Stimulated activated CD4-positive, alpha-beta T cell treated with anti-CD3 and anti-CD28 coated beads, Interleukin-4, amount 100 ng/mL, for 4 hours (primary cell): ENCODE measurements around the gene NLK.

ENCODE experiments used
- DNase-seq, 2 experiments: peaks; one replicate each; pipeline ENCODE4 v3.0.0-alpha.2; 2020

NLK gene

DNA sequence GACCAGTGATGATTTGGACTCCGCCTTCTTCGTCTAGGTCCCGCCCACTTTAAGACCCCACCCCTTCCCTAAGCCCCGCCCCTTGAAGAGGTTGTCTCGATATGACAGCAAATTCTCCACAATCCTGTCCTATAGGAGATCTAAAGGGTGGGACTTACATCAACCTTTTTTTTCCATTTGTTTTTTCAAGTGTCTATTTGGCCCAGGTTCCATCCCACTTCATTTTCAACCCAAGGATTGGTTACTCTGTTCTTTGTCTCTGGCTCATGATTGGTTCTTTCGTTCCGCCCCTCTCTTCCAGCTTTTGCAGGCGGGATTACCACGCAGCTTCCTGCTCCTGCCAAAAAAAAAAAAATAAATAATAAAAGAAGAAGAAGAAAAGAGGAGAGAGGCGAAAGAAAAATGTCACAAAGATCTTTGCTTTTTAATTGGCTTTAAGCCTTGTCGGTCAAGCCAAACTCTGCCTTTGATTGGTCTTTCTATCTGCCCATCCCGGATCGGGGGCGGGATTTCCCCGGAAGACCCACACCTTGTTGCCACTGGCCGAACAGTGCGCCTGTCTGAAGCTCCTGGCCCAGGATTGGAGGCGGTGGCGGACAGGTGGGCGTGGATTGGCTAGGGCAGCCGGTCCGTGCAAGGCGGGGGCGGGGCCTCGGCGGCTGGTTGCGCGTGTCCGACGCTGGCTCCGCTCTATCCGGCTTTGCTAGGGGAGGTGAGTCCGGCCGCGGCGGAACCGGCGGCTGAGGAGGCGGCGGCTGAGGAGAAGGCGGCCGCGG is 1.2 kb upstream of the NLK start:
- DNase-seq = peak; percentile 98 to 99

DNA sequence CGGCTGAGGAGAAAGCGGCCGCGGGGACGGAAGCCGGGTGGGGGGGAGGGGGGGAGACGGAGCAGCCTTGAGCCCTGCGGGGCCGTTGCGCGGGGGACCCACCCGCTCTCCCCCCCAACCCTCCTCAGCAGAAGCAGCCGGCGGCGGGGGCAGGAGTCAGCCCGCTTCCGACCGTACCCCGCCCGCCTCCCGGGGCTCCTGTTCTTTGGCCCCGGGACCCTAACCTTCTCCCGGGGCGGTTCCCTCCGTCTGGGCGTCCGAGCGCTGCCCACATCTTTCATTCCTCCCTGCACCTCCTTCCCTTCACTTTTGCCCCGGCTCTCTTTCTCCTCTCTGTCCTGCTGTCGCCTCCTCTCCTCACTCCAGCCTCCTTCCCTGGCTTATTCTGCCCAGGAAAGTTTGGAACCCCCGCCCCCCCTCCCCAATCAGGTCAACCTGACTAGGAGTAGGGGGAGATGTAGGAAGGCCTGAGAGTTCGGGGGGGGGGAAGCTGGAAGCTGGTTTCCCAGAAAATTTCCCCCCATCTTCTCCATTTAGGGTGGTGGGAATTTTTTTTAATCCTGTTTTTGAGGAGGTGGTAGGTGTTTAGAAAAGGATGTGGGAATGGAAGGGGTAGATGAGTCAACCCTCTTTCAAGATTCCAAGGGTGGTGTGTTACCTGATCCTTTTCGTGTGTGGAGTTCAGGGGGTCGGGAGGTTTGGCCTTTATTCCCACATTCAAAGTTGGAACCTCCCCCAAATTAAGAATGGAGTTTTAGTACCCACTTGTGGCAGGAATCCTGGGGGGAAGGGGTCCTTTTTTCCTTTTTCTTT is 427 bp upstream of the NLK start:
- no peak for DNase-seq

DNA sequence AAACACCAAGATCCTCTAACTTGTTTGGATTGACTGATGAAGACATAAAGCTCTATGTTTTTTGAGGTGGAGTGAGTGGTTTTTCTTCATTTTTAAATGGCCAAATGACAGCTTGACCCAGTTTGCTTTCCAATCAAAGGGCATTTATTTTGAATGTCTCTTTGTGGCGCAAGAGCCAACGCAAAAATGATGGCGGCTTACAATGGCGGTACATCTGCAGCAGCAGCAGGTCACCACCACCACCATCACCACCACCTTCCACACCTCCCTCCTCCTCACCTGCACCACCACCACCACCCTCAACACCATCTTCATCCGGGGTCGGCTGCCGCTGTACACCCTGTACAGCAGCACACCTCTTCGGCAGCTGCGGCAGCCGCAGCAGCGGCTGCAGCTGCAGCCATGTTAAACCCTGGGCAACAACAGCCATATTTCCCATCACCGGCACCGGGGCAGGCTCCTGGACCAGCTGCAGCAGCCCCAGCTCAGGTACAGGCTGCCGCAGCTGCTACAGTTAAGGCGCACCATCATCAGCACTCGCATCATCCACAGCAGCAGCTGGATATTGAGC is 329 bp downstream of the NLK start:
- no peak for DNase-seq

DNA sequence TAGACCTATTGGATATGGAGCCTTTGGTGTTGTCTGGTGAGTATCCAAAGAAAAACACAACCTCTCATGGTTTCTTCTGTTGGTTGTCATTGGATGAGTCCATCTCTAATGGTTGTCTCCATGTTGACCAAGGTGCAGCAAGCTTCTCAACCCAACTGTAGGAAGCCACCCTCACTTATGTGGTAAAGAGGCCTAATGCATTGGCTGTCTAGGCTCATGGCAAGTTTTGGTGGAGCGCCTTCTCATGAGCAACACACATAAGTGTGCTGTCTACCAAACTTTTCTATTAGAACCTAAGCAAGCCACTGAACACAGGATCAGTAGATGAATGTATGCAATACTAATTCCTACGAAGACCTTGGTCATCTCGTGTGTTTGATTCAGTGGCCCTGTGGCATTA is 819 bp downstream of the NLK start:
- no peak for DNase-seq

DNA sequence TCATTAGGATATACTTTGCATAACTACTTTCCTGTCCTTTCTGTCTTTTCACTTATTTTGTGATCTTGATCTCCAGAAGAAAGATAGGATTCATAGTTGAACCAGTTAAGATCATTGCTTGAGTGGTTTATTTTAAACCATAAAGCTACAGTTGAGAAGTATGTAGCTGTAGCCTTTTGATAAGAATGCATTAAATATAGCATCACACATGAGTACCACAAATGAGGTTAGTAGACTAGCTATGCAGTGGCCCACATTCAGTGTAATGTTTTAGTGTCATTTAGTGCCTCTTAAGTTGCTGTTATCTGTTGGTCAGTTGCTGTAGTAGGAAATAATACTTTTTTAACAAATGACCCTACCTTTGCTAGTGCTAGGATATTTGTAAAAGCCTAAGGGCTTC is 1.3 kb downstream of the NLK start:
- no peak for DNase-seq

DNA sequence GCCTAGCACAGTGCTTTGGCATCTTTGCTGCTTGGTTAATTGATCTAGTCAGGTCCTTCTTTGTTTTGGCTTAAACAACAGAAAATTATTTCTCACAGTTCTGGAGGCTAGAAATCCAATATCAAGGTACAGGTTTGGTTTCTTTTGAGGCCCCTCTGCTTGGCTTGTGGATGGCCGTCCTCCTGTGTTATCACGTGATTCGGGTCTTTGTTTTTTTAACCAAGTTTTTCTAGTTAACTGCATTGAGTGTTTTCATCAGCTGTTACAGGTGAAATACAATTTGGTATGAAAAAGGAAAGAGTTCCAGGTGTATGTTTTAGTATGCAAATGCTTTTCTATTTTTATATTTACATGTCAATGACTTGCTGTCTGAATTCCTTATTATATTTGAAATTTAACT is 2.8 kb downstream of the NLK start:
- no peak for DNase-seq

DNA sequence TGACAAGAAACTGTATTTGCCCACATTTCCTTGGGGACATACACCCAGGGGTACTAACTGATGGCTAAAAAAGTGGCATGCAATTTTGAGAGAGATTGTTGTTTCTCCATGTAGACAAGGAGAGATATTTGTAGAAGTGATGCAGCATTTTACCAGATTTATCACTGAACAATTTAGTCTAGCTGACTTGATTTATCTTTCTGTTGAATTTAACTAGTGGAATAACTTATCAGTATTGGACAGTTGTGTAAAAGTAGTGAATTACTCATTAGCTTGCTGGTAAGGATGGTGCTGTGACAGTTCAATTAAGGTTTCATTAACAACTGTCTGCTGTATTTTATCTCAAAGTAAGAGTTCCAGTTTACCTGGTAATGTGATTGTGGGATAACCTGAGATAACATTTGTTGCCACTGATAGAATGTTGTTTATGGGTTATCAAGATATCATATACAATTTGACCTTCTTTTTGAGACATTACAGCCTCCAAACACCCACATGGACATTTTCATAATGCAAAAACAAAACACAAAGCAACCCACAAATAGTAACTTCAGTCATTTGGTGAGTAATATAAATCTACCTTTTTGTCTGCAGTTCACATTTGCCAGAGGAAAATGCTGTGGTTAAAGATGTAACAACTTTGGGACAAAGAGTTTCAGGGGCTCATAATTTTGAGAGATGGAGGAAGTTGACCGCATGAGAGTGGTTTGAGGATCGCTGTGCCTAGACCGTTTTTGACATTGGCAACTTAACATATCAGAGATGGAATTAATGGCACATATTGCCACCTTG is 3.8 kb downstream of the NLK start:
- no peak for DNase-seq

DNA sequence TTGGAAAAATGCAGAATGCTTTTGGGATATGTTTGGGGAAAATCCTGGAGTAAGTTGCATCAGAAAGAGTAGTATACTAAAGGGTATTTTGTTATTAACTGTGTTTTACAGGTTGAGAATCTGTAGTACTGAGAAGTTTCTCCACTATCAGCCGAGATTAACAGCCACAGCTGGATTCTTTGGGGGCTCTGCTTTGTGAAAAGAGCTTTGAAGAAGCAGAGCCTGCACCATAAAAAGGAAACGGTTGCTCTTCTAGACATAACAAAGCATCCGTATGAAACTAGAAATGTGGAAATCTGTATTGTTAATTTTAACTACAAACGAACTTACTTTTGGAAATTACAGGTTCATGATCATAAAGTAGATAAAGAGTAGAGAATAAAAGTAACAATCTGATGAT is 5.3 kb downstream of the NLK start:
- DNase-seq = no peak

DNA sequence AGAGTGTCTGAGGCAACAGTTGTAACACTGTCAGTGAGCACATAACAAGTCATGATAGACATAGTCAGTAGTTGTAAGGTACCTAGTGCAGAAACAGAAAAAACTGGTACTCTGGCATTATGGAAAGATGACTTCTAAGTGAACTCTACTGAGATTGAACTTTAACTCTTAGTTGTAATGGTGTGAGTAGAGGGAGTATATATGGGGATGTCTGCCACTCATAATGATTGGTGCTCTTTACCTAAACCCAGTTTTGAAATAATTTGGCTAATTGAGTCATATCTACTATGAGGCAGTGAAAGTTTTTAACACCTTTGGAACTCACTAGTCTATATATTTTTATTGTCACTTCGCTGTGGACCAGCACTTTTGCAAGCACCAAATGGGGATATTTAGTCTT is 6.6 kb downstream of the NLK start:
- no peak for DNase-seq

DNA sequence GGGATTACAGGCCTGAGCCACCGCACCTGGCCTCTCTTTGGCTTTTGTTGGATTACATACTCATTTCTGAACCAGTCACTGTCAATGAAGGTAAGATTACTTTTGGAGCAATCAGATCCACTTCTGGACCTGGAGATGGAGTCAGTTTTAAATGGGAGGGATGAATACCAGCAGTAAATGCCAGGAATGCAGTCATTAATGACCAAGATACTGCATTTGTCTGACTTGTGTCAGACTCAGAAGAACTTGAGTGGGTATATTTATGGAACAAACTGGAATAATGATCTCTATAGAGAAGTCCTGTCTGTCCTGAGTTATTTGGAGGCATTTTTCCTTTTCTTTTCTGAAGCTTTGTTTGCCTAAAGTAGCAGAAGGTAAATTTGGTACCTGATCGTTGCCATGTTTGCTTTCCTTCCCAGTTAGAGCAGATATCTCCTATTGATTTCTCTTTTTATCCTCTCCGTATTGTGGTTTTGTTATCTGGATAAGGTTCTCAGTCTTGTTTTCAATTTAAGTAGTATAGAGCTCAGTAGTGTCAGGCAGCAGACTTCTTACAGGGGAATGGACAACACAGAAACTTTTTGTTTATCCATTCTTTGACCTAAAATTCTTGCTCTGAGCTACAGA is 10.7 kb downstream of the NLK start:
- no peak for DNase-seq

DNA sequence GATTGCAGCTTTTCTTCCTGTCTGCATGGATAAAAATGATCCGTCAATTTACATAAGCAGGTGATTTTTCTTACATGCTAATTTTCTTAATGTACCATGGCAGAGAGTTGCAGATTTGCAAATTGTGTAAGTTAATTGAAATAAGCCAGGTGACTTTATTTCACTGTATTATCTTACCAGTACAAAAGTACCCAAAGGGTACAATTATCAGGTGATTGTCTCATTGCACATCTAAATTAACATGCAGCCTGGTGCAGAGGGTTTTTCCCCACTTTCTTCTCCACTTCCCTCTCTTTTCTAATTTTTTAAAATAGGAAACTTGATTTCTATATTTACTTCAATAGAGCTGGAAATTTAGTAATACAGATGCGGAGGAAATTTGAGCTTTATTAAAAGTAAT is 11.2 kb downstream of the NLK start:
- no peak for DNase-seq

DNA sequence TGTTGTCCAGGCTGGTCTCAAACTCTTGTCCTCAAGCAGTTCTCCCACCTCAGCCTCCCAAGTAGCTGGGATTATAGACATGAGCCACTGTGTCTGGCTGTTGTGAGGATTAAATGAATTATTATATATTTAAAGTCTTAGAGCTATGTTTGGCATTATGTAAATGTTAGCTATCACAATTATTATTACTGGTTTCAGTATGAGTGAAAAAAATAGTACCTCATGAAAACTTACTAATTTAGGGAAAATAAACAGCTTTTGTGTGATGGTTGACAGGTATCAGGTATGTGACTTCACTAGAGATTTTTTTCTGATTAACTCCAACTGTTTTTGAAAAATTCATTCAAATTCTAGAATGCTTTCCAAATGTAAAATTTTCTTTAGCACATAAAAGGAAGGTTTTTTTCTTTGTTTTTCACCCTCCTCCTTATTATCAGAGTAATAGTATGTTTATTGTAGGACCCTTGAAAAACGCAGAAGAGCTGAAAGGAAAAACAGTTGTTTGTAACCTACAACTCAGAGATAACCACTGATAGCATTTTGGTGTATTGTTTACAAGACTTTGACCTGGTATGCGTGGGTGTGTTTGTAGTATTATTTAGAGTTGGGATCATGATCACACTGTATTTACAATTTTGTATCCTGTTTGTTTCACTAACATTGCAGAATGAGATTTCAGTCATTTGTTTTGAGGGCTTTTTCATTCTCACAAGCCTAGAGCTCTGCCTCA is 13.2 kb downstream of the NLK start:
- no peak for DNase-seq

DNA sequence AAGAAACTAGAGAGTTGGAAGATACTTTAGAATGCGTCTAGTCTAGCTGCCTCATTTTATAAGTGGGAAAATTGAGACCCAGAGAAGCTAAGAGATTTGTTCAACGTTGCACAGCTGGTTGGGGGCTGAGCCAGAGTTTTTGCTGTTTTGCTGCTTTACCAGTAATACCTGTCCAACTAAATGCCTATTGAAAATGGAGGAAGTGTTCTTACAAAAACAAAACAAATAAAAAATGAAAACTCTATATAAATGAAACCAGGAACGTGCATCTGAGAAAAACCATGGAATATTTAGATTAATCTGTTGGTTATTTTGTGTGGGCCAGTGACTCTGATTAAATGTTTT is 13.8 kb downstream of the NLK start:
- no peak for DNase-seq

DNA sequence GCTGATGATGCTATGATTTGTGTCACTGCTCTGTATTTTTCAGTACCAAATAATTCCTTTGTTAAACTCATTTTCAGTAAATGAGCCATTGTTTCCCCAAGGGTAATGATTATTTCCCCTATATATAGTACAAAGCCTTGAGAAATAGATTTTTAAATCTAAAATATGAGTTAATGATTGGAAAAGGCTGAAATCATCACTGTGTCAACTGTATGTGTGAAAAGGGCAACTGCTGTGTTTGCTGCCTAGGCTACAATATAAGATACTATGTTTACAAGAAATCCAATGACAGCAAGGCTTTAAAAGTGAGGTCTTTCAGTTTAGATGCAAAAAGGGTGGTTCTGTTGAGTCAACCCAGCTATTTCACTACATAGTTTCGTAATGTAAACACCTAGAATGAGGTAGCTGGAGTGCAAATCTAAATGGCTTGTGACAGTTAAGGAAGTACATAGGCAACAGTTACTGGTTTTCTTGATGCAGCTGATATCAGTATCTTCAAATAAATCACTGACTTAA is 15.3 kb downstream of the NLK start:
- no peak for DNase-seq

DNA sequence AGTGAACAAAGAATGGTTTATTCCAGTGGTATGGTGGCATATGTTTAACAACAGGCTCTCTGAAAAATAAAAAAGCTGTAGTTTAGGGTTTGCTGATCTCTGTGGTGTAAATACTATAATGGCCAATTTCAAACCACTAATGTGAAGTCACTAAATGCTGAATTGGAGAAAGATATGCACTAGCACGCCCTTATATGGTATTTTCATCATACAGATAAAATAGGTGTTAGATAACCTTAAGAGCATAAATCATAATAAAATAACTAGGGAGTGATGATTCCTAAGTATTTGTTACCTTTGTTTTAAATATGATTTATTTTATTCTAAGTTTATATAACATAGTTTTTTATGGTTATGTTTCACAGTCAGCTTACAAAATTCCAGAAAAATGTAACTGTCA is 17.2 kb downstream of the NLK start:
- no peak for DNase-seq

DNA sequence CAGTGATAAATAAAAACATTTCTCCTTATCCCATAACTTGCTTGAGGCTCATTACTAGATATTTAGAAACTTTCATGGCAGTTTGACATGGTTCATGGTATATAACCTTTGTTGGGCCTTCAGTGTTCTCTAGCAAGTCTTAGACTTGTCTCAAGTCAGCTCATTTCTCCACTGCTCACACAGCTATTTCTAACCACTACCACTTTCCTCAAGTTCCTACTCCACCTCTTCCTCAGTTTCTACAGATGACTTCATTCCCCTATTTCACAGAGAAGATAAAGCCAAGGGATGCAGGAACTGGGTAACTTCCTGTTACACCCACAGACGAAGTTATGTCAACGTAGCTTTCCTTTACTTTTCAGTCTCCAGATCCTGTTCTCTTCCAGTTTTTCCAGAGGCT is 23.2 kb downstream of the NLK start:
- no peak for DNase-seq

DNA sequence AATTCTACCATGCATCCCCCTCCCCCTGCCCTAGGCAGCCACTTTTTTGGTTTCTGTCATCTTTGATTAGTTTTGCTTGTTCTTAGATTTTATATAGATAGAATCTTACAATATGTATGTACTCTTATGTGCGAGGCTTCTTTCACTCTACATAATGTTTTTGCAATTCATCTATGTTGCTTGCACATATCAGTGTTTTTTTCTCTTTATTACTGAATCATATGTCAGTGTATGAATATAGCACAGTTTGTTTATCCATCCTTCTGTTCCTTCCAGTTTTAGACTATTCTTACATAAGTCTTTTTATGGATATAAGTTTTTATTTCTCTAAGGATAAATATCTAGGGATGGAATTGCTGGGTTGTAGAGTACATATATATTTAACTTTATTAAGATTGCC is 26.6 kb downstream of the NLK start:
- no peak for DNase-seq

DNA sequence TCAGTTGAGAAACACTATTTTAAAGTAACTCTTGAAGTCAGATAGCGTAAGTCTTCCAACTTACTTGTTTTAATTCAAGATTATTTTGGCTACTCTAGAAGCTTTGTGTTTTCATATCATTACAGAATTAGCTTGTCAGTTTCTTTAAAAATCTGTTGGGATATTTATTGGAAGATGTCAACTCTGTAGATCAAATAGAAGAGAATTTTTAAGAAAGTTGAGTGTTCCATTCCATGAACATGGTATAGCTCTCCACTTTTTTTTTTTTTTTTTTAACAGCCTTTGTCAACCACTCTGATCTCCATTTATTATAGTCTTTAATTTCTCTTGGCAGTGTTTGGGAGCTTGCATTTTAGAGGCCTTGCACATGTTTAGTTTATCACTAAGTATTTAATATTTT is 28.7 kb downstream of the NLK start:
- DNase-seq = no peak

DNA sequence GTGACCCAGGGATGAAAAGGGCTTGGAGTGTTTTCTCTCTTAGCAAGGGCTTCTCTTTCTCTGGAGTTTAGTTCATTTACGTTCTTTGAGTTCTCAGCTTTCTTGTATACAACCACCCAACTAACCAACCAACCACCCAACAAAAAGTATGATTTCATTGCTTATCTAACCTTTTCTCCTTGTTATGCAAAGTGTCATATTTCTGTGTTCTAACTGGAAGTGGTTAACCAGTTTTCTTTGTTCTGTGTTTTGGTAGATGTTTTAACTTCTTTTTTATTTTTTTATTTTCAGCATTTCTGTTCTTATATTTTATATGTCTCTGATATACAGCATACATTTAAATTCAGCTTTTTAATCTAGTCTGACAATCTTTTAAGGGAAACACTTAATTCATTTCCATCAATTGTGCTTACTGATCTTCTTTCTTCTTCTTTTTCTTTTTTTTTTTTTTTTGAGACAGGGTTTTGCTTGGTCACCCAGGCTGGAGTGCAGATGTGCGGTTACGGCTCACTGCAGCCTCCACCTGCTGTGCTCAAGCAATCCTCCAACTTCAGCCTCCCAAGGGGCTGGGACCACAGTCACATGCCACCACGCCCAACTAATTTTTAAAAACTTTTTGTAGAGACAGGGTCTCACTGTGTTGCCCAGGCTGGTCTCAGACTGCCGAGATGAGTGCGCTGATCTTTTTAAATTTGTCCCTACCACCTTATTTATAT is 29.6 kb downstream of the NLK start:
- no peak for DNase-seq

DNA sequence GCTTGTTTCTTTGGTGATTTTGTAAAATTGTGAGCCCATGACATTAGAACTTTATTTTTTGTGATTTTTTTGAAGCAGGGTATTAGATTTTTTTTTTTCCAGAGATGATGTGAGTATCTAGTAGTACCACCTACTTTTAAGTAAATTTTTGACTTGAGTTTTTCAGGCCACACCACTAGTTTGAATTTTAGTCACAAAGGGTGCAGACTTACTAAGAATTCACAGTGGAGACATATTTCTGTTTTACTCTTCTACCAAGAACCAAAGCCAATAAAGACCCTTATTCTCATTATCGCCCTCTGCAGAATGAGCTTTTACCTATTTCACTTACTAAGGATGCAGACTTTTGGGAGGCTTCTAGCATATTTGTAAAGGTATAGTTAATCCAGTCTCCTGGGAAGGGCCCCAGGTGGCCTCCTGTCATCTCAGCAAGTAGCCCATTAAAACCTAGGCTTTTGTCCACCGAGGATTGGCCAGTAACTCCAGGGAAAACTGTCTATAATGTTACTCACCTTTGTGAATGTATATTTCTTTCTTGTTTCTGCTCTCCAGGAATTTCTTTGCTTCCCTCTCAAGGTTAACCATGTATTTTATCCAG is 30.6 kb downstream of the NLK start:
- no peak for DNase-seq

DNA sequence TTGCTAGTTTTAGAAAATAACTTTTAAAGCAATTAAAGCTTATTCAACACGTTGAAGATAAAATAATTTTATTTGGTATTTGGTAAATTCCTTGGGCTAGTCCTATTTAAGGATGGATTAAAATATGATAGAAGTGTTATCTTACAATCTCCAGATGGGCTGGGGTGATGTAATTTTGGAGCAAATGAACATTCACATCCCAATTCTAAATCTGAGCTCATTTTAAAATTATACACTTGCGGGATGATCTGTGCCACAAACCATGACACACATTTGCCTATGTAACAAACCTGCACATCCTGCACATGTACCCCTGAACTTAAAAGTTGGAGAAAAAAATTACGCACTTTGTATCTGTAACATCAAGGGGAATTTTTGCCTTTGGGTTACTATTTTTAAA is 31.5 kb downstream of the NLK start:
- DNase-seq = no peak
